GM19240 (cell line): Measurements from ENCODE around the gene GULP1.

Source experiments
- DNase-seq: peaks from one replicate; pipeline ENCODE4 v3.0.0; 2011; ENCODE audit warnings: low spot score; ENCODE audit not compliant: insufficient read length

Gene GULP1

GRCh38 chr2:188414869-188415753 lies 123.4 kb downstream of the GULP1 start:
- DNase-seq: no peak

- no peak for DNase-seq
These were observed 124.0 kb downstream of the GULP1 start for GRCh38 chr2:188415754-188416083.

GRCh38 chr2:188416367-188416766 lies 124.7 kb downstream of the GULP1 start:
- no peak for DNase-seq

- DNase-seq: no peak
These were observed 131.1 kb downstream of the GULP1 start for GRCh38 chr2:188422726-188423125.

GRCh38 chr2:188425266-188425665 lies 133.6 kb downstream of the GULP1 start:
- DNase-seq: no peak

GRCh38 chr2:188426121-188426520 lies 134.4 kb downstream of the GULP1 start:
- no peak for DNase-seq

GRCh38 chr2:188430705-188431104 lies 139.0 kb downstream of the GULP1 start:
- DNase-seq: no peak

- no peak for DNase-seq
These were observed 142.3 kb downstream of the GULP1 start for GRCh38 chr2:188434018-188434417.

GRCh38 chr2:188435115-188435514 lies 143.4 kb downstream of the GULP1 start:
- DNase-seq: no peak

- no peak for DNase-seq
These were observed 145.9 kb downstream of the GULP1 start for GRCh38 chr2:188437537-188437936.

GRCh38 chr2:188439986-188440385 lies 148.3 kb downstream of the GULP1 start:
- no peak for DNase-seq

GRCh38 chr2:188440849-188441248 lies 149.2 kb downstream of the GULP1 start:
- no peak for DNase-seq

- DNase-seq: no peak
These were observed 149.7 kb downstream of the GULP1 start for GRCh38 chr2:188441288-188441947.

- DNase-seq: no peak
These were observed 151.5 kb downstream of the GULP1 start for GRCh38 chr2:188443207-188443606.

GRCh38 chr2:188444106-188444835 lies 152.6 kb downstream of the GULP1 start:
- no peak for DNase-seq

GRCh38 chr2:188449561-188449960 lies 157.9 kb downstream of the GULP1 start:
- DNase-seq: no peak

GRCh38 chr2:188449971-188450370 lies 158.3 kb downstream of the GULP1 start:
- DNase-seq: no peak

GRCh38 chr2:188450732-188451483 lies 159.2 kb downstream of the GULP1 start:
- DNase-seq: no peak

- DNase-seq: no peak
These were observed 160.4 kb downstream of the GULP1 start for GRCh38 chr2:188452084-188452483.

GRCh38 chr2:188456114-188456909 lies 164.6 kb downstream of the GULP1 start:
- no peak for DNase-seq

- no peak for DNase-seq
These were observed 167.4 kb downstream of the GULP1 start for GRCh38 chr2:188459061-188459460.
